GM06990 (cell line): ENCODE data around the gene EXOC2.

Experiments
- DNase-seq: peaks from one replicate; pipeline ENCODE4 v3.0.0-alpha.2; 2011; ENCODE audit not compliant: insufficient read length; ENCODE audit errors: extremely low read depth
- H3K27me3 ChIP-seq: replicated peaks from 2 replicates; pipeline ENCODE4 v1.6.0; 2011; ENCODE audit warnings: low read length; ENCODE audit not compliant: control insufficient read depth, insufficient read depth
- H3K36me3 ChIP-seq: 2 replicates; pipeline ENCODE4 v1.5.1; 2011; ENCODE audit warnings: low read length; ENCODE audit not compliant: control insufficient read depth, insufficient read depth
- H3K4me3 ChIP-seq: replicated peaks from 2 replicates; pipeline ENCODE4 v1.5.1; 2011; ENCODE audit warnings: low read depth, mild to moderate bottlenecking, control low read depth, low read length
- TF ChIP-seq, protein P1 (sequence below): IDR thresholded peaks from 2 replicates; pipeline ENCODE4 v1.5.1; 2011; ENCODE audit warnings: low read length, control low read depth, mild to moderate bottlenecking, inconsistent platforms; ENCODE audit not compliant: insufficient read depth, poor library complexity, severe bottlenecking

The EXOC2 gene

DNA sequence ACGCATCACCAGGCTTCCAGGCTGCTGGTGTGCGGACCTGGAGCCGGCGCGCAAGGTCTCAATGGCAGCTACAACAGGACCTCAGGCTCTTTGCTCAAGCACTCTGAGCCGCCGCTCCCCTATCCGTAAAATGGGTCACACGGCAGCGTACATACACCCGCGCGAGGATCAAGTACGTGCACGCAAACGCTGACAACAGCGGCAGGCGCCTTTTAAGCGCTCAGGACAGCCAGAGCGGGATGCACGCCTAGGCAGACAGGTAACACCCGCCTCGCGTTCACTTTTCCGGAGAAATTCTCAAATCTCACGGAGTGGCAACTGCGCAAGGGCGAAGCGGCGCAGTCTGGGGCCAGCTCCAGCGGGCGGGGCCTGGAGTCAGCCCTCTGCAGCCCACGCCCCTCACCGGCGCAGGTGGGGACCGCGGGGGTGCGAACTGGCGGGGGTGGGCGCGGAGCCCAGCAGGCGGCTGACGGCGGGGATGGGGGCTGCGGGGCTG lies 535 bp downstream of the EXOC2 start:
- TF ChIP-seq, protein P1, sequence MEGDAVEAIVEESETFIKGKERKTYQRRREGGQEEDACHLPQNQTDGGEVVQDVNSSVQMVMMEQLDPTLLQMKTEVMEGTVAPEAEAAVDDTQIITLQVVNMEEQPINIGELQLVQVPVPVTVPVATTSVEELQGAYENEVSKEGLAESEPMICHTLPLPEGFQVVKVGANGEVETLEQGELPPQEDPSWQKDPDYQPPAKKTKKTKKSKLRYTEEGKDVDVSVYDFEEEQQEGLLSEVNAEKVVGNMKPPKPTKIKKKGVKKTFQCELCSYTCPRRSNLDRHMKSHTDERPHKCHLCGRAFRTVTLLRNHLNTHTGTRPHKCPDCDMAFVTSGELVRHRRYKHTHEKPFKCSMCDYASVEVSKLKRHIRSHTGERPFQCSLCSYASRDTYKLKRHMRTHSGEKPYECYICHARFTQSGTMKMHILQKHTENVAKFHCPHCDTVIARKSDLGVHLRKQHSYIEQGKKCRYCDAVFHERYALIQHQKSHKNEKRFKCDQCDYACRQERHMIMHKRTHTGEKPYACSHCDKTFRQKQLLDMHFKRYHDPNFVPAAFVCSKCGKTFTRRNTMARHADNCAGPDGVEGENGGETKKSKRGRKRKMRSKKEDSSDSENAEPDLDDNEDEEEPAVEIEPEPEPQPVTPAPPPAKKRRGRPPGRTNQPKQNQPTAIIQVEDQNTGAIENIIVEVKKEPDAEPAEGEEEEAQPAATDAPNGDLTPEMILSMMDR = no peak
- H3K4me3 ChIP-seq = peak overlapping the region; percentile 93
- DNase-seq = peak; percentile 81
- H3K27me3 ChIP-seq = no peaks in the 10 kb centered on the region; the same call in 1 of the 2 replicates
- peaks cover 7% of the 10 kb centered on the region for H3K36me3 ChIP-seq

DNA sequence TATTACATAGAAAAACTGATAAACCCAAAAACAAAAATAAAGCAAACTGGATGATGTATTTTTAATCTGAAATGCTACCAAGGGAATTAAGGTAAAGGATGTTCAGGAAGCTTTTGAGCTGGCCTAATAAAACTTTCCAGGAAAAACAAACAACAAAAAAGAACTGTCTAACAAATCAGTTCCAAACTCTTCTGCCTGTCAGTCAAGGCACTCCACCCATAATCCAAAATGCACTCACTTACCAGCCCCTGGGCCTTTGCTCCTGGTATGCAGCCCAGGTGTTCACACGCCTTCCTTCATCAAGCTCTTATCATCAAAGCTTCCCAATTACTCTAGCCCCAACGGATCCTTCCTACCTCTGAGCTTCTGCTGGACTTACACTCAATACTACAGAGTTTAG lies 3.7 kb downstream of the EXOC2 start:
- DNase-seq = no peak
- Histone ChIP-seq H3K4me3 (no peak overlapping the region), H3K36me3 (peaks cover 7% of the 10 kb centered on the region), H3K27me3 (no peaks in the 10 kb centered on the region)
- TF ChIP-seq, protein P1 = no peak

DNA sequence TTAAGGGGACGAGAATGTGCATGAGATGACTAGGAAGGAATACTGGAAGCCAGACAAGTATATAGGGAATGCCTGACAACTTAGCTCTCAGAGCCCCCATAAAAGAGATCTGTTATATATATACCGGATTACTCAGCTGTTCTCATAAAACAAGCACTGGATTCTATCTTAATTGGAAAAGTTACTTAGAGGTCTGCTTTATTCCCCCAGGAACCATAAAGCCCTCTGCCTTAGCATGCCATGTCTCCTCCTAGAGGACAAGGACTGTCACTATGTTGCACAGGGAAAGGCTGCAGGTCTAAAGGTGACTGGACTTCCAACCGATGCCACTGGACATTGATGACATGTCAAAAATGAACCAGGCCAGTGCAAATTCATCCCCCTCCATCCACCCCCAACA lies 6.4 kb downstream of the EXOC2 start:
- H3K4me3 ChIP-seq = no peak overlapping the region
- TF ChIP-seq, protein P1 = peak; percentile 19
- no peaks in the 10 kb centered on the region for H3K27me3 ChIP-seq
- peaks cover 7% of the 10 kb centered on the region for H3K36me3 ChIP-seq
- DNase-seq = no peak

DNA sequence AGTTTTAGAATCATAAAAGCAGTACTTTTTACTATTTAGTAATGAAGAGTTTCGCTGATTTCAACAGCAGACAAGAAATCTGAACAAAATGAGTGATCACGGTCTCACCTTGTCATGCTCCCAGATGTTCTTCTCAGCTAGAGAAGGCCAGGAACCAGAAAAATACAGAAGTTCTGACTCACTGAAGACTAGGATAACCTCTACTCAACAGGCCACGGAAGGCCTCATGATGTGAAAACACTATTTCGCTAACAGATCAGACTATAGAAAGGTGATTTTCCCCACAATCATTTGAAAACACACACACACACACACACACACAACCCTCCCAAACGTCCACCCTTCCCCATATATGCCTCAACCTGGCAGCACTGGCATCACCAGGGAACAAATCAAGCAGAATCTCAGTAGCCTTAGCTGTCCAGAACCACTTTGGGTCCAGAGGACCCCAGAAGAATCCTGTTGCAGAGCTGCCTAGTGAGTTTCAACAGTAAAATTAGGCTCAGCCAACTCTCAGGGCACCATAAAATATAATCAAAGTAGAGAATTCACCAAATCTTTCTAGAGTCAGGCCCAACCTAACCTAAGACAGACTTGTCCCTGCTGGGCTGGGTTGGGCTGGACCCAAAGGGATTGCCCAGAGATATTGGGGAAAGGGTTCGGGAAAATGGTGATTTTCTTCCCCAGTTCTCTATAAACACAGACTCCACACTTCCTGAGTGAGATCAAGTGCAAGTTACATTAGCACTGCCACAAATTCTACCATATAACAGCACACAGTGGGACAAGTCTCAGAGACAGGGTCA lies 7.9 kb downstream of the EXOC2 start:
- peak; percentile 57 for DNase-seq
- Histone ChIP-seq H3K27me3 (no peaks in the 10 kb centered on the region), H3K4me3 (no peak overlapping the region), H3K36me3 (peaks cover 6% of the 10 kb centered on the region)
- TF ChIP-seq, protein P1 = no peak

DNA sequence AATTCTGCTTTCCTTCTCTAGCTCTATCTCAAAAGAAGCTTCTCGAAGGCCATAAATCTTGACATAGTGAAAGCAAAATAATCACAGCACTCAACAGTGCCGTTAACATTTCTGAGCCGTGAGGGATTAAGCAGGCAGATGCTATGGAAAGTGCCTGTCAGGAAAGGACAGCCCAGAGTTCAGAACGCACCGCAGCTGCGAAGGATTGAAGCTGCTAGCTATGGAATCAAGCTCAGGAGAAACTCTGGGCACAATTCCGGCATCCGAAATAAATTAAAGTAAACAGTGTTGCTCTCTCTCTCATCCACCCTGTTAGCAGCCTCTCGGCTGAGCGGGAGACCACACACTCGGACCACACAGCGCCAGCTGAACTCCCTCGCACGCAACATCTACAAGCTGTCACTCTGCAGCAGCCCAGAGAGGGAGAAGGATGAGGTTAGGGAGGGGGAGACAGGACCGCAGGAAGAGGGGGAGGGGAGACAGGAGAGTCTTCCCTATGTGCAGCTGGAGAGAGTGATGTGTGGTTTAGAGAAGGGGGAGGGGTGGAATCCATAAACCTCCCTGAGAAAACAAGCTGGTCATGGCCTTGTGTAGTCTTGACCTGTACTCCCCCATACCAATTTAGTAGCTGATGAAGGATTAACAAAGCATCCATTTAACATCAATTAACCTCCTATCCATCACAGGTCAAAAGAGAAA lies 9.0 kb downstream of the EXOC2 start:
- TF ChIP-seq, protein P1 = no peak
- Histone ChIP-seq H3K27me3 (no peaks in the 10 kb centered on the region), H3K4me3 (no peak overlapping the region), H3K36me3 (peaks cover 4% of the 10 kb centered on the region)
- DNase-seq = no peak
